Cardiac fibroblast (primary cell): Measurements from ENCODE around the gene TNS3.

Experiments used
- DNase-seq, 2 donors: peaks; one replicate each; pipeline versions ENCODE4 v3.0.0 to v3.0.0-alpha.2; 2010; ENCODE audit warnings: low read depth in 2 of 2
- H3K4me3 ChIP-seq, 2 donors: replicated peaks in 1 of 2; 1 replicate in 1 of 2; 2 replicates in 1 of 2; pipeline ENCODE4 v1.5.1; 2011; ENCODE audit warnings: low read depth in 2 of 2, low read length in 2 of 2, mild to moderate bottlenecking in 2 of 2, moderate library complexity in 1 of 2
- CTCF ChIP-seq: IDR thresholded peaks from one replicate; pipeline ENCODE4 v1.5.1; 2011; ENCODE audit warnings: low read depth, mild to moderate bottlenecking, low read length, inconsistent platforms

Gene TNS3

GRCh38 chr7:47622586-47622945 lies 40.7 kb upstream of the TNS3 start:
- TF ChIP-seq CTCF: no peak
- H3K4me3 ChIP-seq: no peak overlapping the region
- no peak for DNase-seq

GRCh38 chr7:47621979-47622561 lies 40.2 kb upstream of the TNS3 start:
- no peak for DNase-seq
- TF ChIP-seq CTCF: no peak
- no peak overlapping the region for H3K4me3 ChIP-seq

- TF ChIP-seq CTCF: no peak
- no peak for DNase-seq
- H3K4me3 ChIP-seq: no peak overlapping the region
Observed at GRCh38 chr7:47621347-47621746, 39.4 kb upstream of the TNS3 start.

GRCh38 chr7:47619806-47620205 lies 37.9 kb upstream of the TNS3 start:
- H3K4me3 ChIP-seq: no peak overlapping the region
- no peak for TF ChIP-seq CTCF
- no peak for DNase-seq

- no peak for DNase-seq
- no peak overlapping the region for H3K4me3 ChIP-seq
- TF ChIP-seq CTCF: no peak
Observed at GRCh38 chr7:47617131-47617530, 35.2 kb upstream of the TNS3 start.

GRCh38 chr7:47614450-47614849 lies 32.5 kb upstream of the TNS3 start:
- H3K4me3 ChIP-seq: no peak overlapping the region
- TF ChIP-seq CTCF: no peak
- DNase-seq: no peak

- no peak for DNase-seq
- TF ChIP-seq CTCF: no peak
- H3K4me3 ChIP-seq: no peak overlapping the region
Observed at GRCh38 chr7:47611045-47611511, 29.2 kb upstream of the TNS3 start.
